GM19372 (cell line): ENCODE data around the gene SPATA24.
"Not testable (repeated sequence)": the region's sequence is repeated elsewhere in the genome, so short reads cannot be mapped to it uniquely, and the experiment has no call there.

Experiments
- ATAC-seq: cut with Tn5 transposase; IDR thresholded peaks from one replicate; pipeline ENCODE4 v1.9.1; 2021; ENCODE audit warnings: mild to moderate bottlenecking, low read depth, moderate library complexity; ENCODE audit not compliant: unreplicated experiment

SPATA24 gene

GRCh38 chr5:139358064-139358463, 45.8 kb downstream of the SPATA24 start:
- ATAC-seq, result no peak

- not testable (repeated sequence) for ATAC-seq
Observed at GRCh38 chr5:139355900-139356299, 48.0 kb downstream of the SPATA24 start.

- ATAC-seq, result no peak
Observed at GRCh38 chr5:139354186-139354585, 49.7 kb downstream of the SPATA24 start.

GRCh38 chr5:139347863-139348262, 56.0 kb downstream of the SPATA24 start:
- ATAC-seq, result not testable (repeated sequence)
